Natural killer cell (primary cell): ENCODE measurements around the gene EPG5. TPM values are rescaled to one million over a fixed set of nuclear protein-coding genes. Genes with fewer than 3 reads are reported as not detected.
A peak's percentile ranks its signal among the peaks of the same experiment; 100 is the strongest.

Experiments used
- ATAC-seq, 3 donors: fragments of 150-1000 bp in 2 of 3; fragments of 200-7000 bp in 1 of 3; cut with Tn5 transposase; 1 replicate in 1 of 3; 2 replicates in 2 of 3; pipeline ENCODE4 v1.10.0; 2021; ENCODE audit warnings: mild to moderate bottlenecking in 2 of 3, moderate library complexity in 2 of 3
- DNase-seq, 2 donors: peaks; one replicate each; pipeline versions ENCODE4 v3.0.0 to v3.0.0-alpha.2; 2013 to 2021; ENCODE audit warnings: mixed read lengths in 1 of 2
- H3K27ac ChIP-seq: one replicate; pipeline ENCODE4 v1.5.1; 2013; ENCODE audit warnings: mild to moderate bottlenecking, low read length
- H3K27me3 ChIP-seq: one replicate; pipeline ENCODE4 v1.6.1; 2013; ENCODE audit warnings: low read length; ENCODE audit not compliant: control insufficient read depth, insufficient read depth
- H3K36me3 ChIP-seq: one replicate; pipeline ENCODE4 v1.6.1; 2013; ENCODE audit warnings: low read length; ENCODE audit not compliant: control insufficient read depth, insufficient read depth
- H3K4me1 ChIP-seq: one replicate; pipeline ENCODE4 v1.6.1; 2013; ENCODE audit warnings: low read length; ENCODE audit not compliant: control insufficient read depth, insufficient read depth
- H3K4me3 ChIP-seq: one replicate; pipeline ENCODE4 v1.5.1; 2013; ENCODE audit warnings: low read length
- H3K9me3 ChIP-seq: one replicate; pipeline ENCODE4 v1.6.1; 2013; ENCODE audit warnings: low read length; ENCODE audit not compliant: control insufficient read depth, insufficient read depth
- H3K27ac Mint-ChIP-seq, 2 donors: one replicate each; pipeline ENCODE4 v1.8.0; 2022; ENCODE audit warnings: mild to moderate bottlenecking in 2 of 2, mixed read lengths in 2 of 2, moderate library complexity in 1 of 2
- H3K27me3 Mint-ChIP-seq, 2 donors: one replicate each; pipeline ENCODE4 v1.8.0; 2022; ENCODE audit warnings: low read depth in 2 of 2, mixed read lengths in 2 of 2
- H3K36me3 Mint-ChIP-seq: one replicate; pipeline ENCODE4 v1.8.0; 2022; ENCODE audit warnings: mixed read lengths
- H3K4me1 Mint-ChIP-seq, 2 donors: one replicate each; pipeline ENCODE4 v1.8.0; 2022; ENCODE audit warnings: mixed read lengths in 2 of 2
- H3K4me3 Mint-ChIP-seq: one replicate; pipeline ENCODE4 v1.8.0; 2022; ENCODE audit warnings: mild to moderate bottlenecking, moderate library complexity, mixed read lengths
- H3K9me3 Mint-ChIP-seq, 2 donors: one replicate each; pipeline ENCODE4 v1.8.0; 2022; ENCODE audit warnings: mixed read lengths in 2 of 2
- WGBS: methylation state at CpG from one replicate; pipeline ENCODE4 v1.1.7; 2013; ENCODE audit warnings: missing lambda C conversion rate; ENCODE audit not compliant: insufficient coverage; 5-methylcytosine and 5-hydroxymethylcytosine counted together
- intact Hi-C: fragments of 100-400 bp; cut with micrococcal nuclease; formaldehyde crosslinking; loops from one replicate; pipeline ENCODE4 v1.14.2; 2022
- total RNA-seq, 4 donors: library from RNA; stranded (reverse); fragments of 120-200 nt in 1 of 4; gene quantifications; one replicate each; pipeline versions ENCODE4 v1.2.3 to v1.2.4, GENCODE V29; 2013 to 2022
- TF ChIP-seq, protein P1 (sequence below): fragments of 200-600 bp; IDR thresholded peaks from one replicate; pipeline ENCODE4 v1.8.0; 2022; ENCODE audit warnings: antibody characterized with exemption

Gene EPG5
- total RNA-seq, 3 donors from 2014 or later (not counting 1 experiment from before 2014, with no cell fraction given): 81.3 to 133 (median 99.6) TPM

DNA sequence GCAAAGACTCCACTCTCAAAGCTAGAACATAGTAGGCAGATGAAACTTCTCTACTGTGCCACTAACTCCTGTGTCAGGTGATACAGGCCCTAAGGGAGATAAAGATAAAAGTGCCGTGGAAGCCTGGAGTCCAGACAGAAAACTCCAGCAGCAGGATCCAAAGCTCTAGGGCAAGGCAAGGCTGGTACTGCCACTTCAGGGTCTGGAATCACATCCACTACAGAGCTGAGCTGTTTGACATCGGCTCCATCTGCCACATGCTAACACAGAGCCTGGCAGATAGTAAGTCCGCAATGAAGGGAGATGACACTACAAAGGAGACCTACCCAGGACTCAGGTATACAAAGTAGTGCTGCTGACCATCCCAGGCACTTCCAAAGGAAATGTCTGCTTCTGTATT, 34.4 kb downstream of the EPG5 start:
- peaks cover 57% of the 10 kb centered on the region for H3K36me3 ChIP-seq
- whole genome bisulfite sequencing: 100% methylated on average over 3 of the region's 3 CpGs
- H3K27ac Mint-ChIP-seq: peak overlapping the region in 1 of 2 donors; percentile 76

DNA sequence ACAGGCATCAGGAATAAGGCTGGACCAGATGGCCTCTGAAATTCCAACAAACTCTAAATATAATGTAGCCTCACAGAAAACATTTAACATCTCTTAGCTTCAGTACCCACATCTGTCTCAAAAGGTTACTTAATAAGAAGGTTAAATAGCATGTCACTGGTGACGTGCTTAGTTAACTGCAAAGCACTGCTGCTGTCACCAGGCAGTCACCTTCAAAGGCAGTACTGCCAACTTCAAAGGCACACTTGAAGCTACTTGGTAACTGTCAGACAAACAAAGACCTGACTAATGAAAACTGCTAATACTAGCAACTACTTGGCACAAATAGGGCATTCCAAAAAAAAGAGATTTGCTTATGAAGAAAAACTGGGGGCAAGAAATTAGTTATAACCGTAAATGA, 36.2 kb downstream of the EPG5 start:
- Histone ChIP-seq H3K4me1 (no peaks in the 10 kb centered on the region), H3K27ac (no peak overlapping the region), H3K36me3 (peaks cover 62% of the 10 kb centered on the region), H3K4me3 (no peak overlapping the region), H3K9me3 (no peaks in the 10 kb centered on the region), H3K27me3 (no peaks in the 10 kb centered on the region)
- 96% methylated on average over 2 of the region's 2 CpGs for WGBS
- no peak for ATAC-seq
- H3K4me3 Mint-ChIP-seq: no peak overlapping the region
- peak in 1 of 2 donors; percentile 20 for DNase-seq
- no peaks in the 10 kb centered on the region for H3K9me3 Mint-ChIP-seq
- H3K27ac Mint-ChIP-seq: no peak overlapping the region
- TF ChIP-seq, protein P1, sequence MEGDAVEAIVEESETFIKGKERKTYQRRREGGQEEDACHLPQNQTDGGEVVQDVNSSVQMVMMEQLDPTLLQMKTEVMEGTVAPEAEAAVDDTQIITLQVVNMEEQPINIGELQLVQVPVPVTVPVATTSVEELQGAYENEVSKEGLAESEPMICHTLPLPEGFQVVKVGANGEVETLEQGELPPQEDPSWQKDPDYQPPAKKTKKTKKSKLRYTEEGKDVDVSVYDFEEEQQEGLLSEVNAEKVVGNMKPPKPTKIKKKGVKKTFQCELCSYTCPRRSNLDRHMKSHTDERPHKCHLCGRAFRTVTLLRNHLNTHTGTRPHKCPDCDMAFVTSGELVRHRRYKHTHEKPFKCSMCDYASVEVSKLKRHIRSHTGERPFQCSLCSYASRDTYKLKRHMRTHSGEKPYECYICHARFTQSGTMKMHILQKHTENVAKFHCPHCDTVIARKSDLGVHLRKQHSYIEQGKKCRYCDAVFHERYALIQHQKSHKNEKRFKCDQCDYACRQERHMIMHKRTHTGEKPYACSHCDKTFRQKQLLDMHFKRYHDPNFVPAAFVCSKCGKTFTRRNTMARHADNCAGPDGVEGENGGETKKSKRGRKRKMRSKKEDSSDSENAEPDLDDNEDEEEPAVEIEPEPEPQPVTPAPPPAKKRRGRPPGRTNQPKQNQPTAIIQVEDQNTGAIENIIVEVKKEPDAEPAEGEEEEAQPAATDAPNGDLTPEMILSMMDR: no peak
- H3K4me1 Mint-ChIP-seq: peaks cover 14 to 15% of the 10 kb centered on the region in 2 donors
- no peaks in the 10 kb centered on the region for H3K27me3 Mint-ChIP-seq
- peaks cover 49% of the 10 kb centered on the region for H3K36me3 Mint-ChIP-seq
- intact Hi-C loops: no loop called here

More for the DNA sequence above, 34.4 kb downstream of the EPG5 start:
- H3K36me3 Mint-ChIP-seq: peaks cover 51% of the 10 kb centered on the region
- H3K27me3 Mint-ChIP-seq: no peaks in the 10 kb centered on the region
- TF ChIP-seq, protein P1: no peak
- Histone ChIP-seq H3K4me1 (peaks cover 5% of the 10 kb centered on the region), H3K9me3 (no peaks in the 10 kb centered on the region), H3K27me3 (no peaks in the 10 kb centered on the region), H3K4me3 (no peak overlapping the region), H3K27ac (no peak overlapping the region)
- intact Hi-C loops: no loop called here
- H3K4me3 Mint-ChIP-seq: no peak overlapping the region
- H3K4me1 Mint-ChIP-seq: peaks cover 15 to 18% of the 10 kb centered on the region in 2 donors
- ATAC-seq: peak in 1 of 3 donors; percentile 13
- DNase-seq: no peak
- no peaks in the 10 kb centered on the region for H3K9me3 Mint-ChIP-seq

DNA sequence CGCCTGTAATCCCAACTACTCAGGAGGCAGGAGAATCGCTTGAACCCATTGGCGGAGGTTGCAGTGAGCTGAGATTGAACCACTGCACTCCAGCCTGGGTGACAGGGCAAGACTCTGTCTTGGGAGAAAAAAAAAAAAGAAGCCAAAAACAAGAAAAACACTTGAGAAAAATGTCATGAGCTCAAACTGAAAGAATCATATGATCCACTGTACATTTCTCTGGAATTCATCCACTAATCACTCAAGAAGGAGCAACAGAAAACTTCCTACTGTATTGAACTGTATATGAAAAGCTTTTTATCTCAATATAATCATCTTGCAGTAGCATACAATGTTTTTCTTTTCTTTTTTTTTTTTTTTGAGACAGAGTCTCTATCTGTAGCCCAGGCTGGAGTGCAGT, 40.4 kb downstream of the EPG5 start:
- no peak overlapping the region for H3K4me3 ChIP-seq
- H3K27ac ChIP-seq: no peak overlapping the region
- H3K4me1 ChIP-seq: no peaks in the 10 kb centered on the region
- ATAC-seq (no peak), DNase-seq (no peak)
- WGBS: 95% methylated on average over 3 of the region's 3 CpGs
- Mint-ChIP-seq H3K4me1 (peaks cover 6 to 11% of the 10 kb centered on the region in 2 donors), H3K27me3 (no peaks in the 10 kb centered on the region), H3K4me3 (no peak overlapping the region), H3K9me3 (no peaks in the 10 kb centered on the region), H3K27ac (no peak overlapping the region), H3K36me3 (peaks cover 51% of the 10 kb centered on the region)
- no peaks in the 10 kb centered on the region for H3K9me3 ChIP-seq
- intact Hi-C loops: no loop called here
- TF ChIP-seq, protein P1: no peak
- H3K36me3 ChIP-seq: peaks cover 75% of the 10 kb centered on the region
- H3K27me3 ChIP-seq: no peaks in the 10 kb centered on the region

DNA sequence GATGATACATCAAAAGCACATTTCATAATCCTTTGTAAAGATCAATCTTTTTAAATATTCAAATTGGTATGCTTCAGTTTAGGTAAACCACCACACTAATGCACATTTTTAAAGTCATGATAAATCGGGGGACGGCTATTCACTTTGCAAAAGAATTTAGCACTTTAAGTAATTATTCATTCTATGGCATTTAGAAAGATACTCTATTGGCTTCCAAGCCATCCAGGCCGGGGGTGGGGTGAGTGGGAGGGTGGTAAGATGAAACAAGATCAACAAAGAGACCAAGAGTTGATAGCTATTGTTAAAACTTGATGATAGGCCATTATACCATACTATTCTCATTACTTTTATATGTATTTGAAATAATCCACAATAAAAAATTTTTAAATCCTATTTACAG, 41.0 kb downstream of the EPG5 start:
- Mint-ChIP-seq H3K4me3 (no peak overlapping the region), H3K36me3 (peaks cover 50% of the 10 kb centered on the region), H3K27me3 (no peaks in the 10 kb centered on the region), H3K9me3 (no peaks in the 10 kb centered on the region), H3K4me1 (peaks cover 8 to 15% of the 10 kb centered on the region in 2 donors), H3K27ac (peak overlapping the region in 1 of 2 donors; percentile 16)
- Histone ChIP-seq H3K4me1 (no peaks in the 10 kb centered on the region), H3K27ac (no peak overlapping the region), H3K36me3 (peaks cover 77% of the 10 kb centered on the region), H3K4me3 (no peak overlapping the region), H3K9me3 (no peaks in the 10 kb centered on the region), H3K27me3 (no peaks in the 10 kb centered on the region)
- TF ChIP-seq, protein P1: no peak
- intact Hi-C loops: no loop called here
- 100% methylated on average over 1 of the region's 3 CpGs for WGBS
- ATAC-seq: no peak
- no peak for DNase-seq
